Prostate gland (tissue), 1 donor: Measurements from ENCODE around the gene CHST11.

ENCODE experiments used
- POLR2A ChIP-seq: fragments of 450-650 bp; IDR thresholded peaks from one replicate; pipeline ENCODE4 v1.6.1; 2016; ENCODE audit warnings: antibody characterized with exemption, mild to moderate bottlenecking
- POLR2AphosphoS5 ChIP-seq: sonication (generic); formaldehyde crosslinking; IDR thresholded peaks from one replicate; pipeline ENCODE4 v1.6.1; 2017; ENCODE audit warnings: antibody characterized with exemption

GRCh38 chr12:104544836-104545235 lies 88.1 kb downstream of the CHST11 start:
- TF ChIP-seq POLR2A = no peak
- no peak for TF ChIP-seq POLR2AphosphoS5
